GM21390 (cell line): ENCODE results near the gene GCK.

Source experiments
- ATAC-seq: cut with Tn5 transposase; IDR thresholded peaks from one replicate; pipeline ENCODE4 v1.9.1; 2021; ENCODE audit not compliant: unreplicated experiment

GCK gene

GRCh38 chr7:44122529-44122928, 66.7 kb downstream of the GCK start:
- ATAC-seq: no peak

DNA sequence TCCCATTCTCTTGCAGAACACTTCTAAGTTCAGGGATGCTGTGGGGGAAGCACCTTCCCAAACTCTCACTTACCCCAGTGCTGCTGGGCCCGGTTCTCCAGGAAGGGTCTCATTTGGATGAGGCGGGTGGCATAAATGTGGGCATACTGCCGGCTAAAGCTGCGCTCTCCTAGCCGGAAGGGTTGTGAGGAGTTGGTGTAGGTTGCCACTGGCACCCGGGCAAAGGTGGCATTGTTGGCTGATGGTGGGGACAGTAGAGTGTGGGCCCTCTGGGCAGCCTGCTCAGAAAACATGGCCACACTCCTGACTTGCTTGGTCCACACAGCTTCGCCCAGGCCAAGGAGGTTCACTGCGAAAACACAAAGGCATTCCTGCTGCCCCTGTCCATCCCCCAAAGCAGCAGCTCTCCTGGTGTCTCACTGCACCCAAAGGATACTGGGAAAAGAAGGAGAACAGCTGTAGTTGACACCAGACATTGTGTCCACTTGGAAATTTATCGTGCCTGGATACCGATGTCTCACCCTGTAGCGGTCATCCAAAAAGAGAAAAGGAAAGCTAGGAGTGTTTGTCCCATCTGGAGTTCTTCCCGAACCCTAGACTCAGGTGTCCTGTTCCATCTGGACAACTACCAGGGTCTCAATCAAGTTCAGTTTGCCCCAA, 67.3 kb downstream of the GCK start:
- no peak for ATAC-seq

DNA sequence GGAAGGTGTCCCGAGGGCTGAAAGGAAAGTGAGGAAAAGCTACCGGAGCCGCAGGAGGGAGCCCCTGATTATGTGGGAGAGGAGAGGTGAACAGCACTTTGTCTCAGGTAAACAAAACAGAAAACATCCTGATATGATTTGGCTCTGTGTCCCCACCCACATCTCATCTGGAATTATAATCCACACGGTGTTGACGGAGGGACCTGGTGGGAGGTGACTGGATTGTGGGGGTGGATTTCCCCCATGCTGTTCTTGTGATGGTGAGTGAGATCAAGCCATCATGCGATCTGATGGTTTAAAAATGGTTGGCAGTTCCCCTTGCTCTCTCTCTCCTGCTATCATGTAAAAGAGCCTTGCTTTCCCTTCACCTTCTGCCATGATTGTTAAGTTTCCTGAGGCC, 68.8 kb downstream of the GCK start:
- ATAC-seq: no peak

GRCh38 chr7:44119829-44120380, 69.3 kb downstream of the GCK start:
- no peak for ATAC-seq

- no peak for ATAC-seq
These were observed 71.3 kb downstream of the GCK start for GRCh38 chr7:44117801-44118429.

- no peak for ATAC-seq
These were observed 72.2 kb downstream of the GCK start for GRCh38 chr7:44116789-44117666.

DNA sequence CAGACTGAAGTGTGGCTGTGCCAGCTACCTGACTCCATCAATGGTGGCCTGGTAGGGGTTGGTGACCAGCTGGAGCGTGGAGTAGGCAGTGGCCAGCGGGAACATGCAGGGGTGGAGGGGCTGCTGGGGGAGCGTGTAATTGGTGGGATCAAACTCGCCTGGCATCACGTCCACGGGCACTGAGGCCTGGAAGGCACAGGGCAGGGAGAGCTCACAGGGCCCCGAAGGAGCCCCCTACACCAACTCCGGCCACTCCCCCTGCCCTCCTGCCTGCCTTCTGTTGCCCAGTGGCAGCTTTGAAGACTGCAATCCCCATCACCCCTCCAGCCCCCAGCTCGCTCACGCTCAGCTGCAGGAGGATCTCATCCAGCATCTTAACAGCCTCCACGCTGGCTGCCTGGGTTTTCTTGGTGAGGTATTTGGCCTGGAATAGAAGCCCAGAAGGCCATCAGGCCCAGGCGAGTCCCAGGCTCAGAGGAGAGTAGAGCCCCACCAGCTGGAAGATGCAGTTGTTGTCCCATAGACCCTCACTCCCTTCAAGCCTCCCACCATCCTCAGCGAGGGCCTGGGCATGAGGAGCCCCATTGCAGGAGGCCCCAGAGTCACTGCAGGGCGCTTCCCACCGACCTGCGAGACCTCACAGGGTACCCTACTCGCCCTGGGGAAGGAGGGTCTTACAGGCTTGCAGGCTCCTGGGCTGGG, 73.0 kb downstream of the GCK start:
- no peak for ATAC-seq

- ATAC-seq: no peak
These were observed 74.5 kb downstream of the GCK start for GRCh38 chr7:44114586-44115310.

DNA sequence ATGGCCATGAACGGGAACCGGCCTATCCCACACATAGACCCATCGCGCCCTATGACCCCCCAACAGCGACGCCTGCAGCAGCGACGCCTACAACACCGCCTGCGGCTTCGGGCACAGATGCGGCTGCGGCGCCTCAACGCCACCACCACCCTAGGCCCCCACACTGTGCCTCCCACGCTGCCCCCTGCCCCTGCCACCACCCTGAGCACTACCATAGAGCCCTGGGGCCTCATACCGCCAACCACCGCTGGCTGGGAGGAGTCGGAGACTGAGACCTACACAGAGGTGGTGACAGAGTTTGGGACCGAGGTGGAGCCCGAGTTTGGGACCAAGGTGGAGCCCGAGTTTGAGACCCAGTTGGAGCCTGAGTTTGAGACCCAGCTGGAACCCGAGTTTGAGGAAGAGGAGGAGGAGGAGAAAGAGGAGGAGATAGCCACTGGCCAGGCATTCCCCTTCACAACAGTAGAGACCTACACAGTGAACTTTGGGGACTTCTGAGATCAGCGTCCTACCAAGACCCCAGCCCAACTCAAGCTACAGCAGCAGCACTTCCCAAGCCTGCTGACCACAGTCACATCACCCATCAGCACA, 75.4 kb downstream of the GCK start:
- ATAC-seq: no peak

DNA sequence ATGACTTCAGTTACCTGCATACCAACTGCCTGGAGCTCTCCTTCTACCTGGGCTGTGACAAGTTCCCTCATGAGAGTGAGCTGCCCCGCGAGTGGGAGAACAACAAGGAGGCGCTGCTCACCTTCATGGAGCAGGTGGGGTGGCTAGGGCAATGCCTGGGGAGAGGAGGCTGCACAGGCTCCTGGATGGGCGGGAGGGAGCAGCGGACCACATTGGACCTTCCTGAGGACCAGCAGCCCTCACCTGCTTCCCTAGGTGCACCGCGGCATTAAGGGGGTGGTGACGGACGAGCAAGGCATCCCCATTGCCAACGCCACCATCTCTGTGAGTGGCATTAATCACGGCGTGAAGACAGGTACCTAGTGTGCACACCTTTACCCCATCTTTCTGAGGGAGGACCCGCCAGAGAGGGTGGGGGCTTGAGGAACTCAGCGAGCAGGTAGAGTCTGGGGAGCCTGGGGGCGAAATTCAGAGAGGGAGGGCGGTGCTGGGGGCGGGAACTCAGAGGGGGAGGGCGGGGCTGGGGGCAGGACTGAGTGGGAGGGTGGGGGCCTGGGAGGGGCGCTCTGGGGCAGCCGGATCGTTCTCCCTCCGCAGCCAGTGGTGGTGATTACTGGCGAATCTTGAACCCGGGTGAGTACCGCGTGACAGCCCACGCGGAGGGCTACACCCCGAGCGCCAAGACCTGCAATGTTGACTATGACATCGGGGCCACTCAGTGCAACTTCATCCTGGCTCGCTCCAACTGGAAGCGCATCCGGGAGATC, 76.1 kb downstream of the GCK start:
- ATAC-seq: no peak

GRCh38 chr7:44112231-44112996, 76.8 kb downstream of the GCK start:
- no peak for ATAC-seq

GRCh38 chr7:44111761-44112160, 77.5 kb downstream of the GCK start:
- no peak for ATAC-seq

GRCh38 chr7:44110719-44111635, 78.3 kb downstream of the GCK start:
- no peak for ATAC-seq

DNA sequence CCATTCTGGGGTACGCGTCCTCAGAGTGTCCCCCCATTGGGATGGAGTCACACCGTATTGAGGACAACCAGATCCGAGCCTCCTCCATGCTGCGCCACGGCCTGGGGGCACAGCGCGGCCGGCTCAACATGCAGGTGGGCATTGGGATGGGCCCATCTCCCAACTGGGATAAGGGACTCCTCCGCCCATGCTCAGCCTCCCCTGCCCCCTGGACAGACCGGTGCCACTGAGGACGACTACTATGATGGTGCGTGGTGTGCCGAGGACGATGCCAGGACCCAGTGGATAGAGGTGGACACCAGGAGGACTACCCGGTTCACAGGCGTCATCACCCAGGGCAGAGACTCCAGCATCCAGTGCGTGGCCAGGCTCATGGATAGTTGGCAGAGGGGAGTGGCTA, 79.2 kb downstream of the GCK start:
- ATAC-seq: no peak

- ATAC-seq: no peak
These were observed 80.2 kb downstream of the GCK start for GRCh38 chr7:44108768-44109750.
